IMR-90 (cell line): ENCODE measurements around the gene ARHGAP15. TPM values are rescaled to one million over a fixed set of nuclear protein-coding genes. Genes with fewer than 3 reads are reported as not detected.
A peak's percentile ranks its signal among the peaks of the same experiment; 100 is the strongest.

Source experiments
- ATAC-seq: fragments of 200-7000 bp; cut with Tn5 transposase; 2 replicates; pipeline ENCODE4 v1.9.1; 2020; ENCODE audit warnings: low read depth, mild to moderate bottlenecking, moderate library complexity
- BruUV-seq: library from RNA; stranded (reverse); fragments of 400-500 nt; replicated peaks from 2 replicates; lab custom pipeline; 2021; lab: Mats Ljungman, UMichigan
- CTCF ChIA-PET: fragments of 300-600 bp; formaldehyde crosslinking; extraction: SDS; loops from one replicate; lab custom pipeline; 2021; ENCODE audit warnings: antibody characterized with exemption; lab: Yijun Ruan, JAX
- POLR2A ChIA-PET: fragments of 300-600 bp; sonication (Branson Sonifier 250); formaldehyde crosslinking; loops from one replicate; lab custom pipeline; 2022; ENCODE audit warnings: antibody characterized with exemption; ENCODE audit not compliant: unreplicated experiment; lab: Charles Lee
- DNase-seq: peaks from one replicate; pipeline ENCODE4 v3.0.0; 2013
- H2AFZ ChIP-seq: replicated peaks from 2 replicates; pipeline ENCODE3; 2013; ENCODE audit warnings: low read length, mild to moderate bottlenecking; ENCODE audit not compliant: poor library complexity
- H2AK5ac ChIP-seq: 2 replicates; pipeline ENCODE4 v1.6.1; 2013; ENCODE audit warnings: low read depth, low read length, inconsistent platforms
- H2AK9ac ChIP-seq: replicated peaks from 2 replicates; pipeline ENCODE3; 2013; ENCODE audit warnings: mild to moderate bottlenecking, low read depth, low read length, moderate library complexity; ENCODE audit not compliant: poor library complexity
- H2BK120ac ChIP-seq: 2 replicates; pipeline ENCODE4 v1.6.1; 2013; ENCODE audit warnings: low read depth, low read length, inconsistent platforms
- H2BK15ac ChIP-seq: 3 replicates; pipeline ENCODE4 v1.6.1; 2013; ENCODE audit warnings: low read depth, low read length, inconsistent platforms
- H2BK20ac ChIP-seq: 2 replicates; pipeline ENCODE4 v1.6.1; 2013; ENCODE audit warnings: low read depth, mild to moderate bottlenecking, inconsistent platforms, low read length, moderate library complexity
- H2BK5ac ChIP-seq: 2 replicates; pipeline ENCODE4 v1.6.1; 2013; ENCODE audit warnings: mild to moderate bottlenecking, low read depth, low read length, inconsistent platforms; ENCODE audit not compliant: poor library complexity, severe bottlenecking
- H3K14ac ChIP-seq: replicated peaks from 2 replicates; pipeline ENCODE4 v1.6.1; 2013; ENCODE audit warnings: low read depth, low read length, inconsistent platforms
- H3K18ac ChIP-seq: 2 replicates; pipeline ENCODE4 v1.6.1; 2013; ENCODE audit warnings: low read depth, low read length, control low read depth
- H3K23ac ChIP-seq: 2 replicates; pipeline ENCODE4 v1.6.1; 2013; ENCODE audit warnings: low read depth, low read length, inconsistent platforms
- H3K27ac ChIP-seq: 2 replicates; pipeline ENCODE4 v1.5.1; 2013; ENCODE audit warnings: mild to moderate bottlenecking, control low read depth, low read length; ENCODE audit not compliant: insufficient read depth
- H3K27me3 ChIP-seq: 2 replicates; pipeline ENCODE4 v1.6.1; 2013; ENCODE audit warnings: low read length; ENCODE audit not compliant: control insufficient read depth, insufficient read depth
- H3K36me3 ChIP-seq: 2 replicates; pipeline ENCODE4 v1.6.1; 2013; ENCODE audit warnings: low read length, mixed read lengths; ENCODE audit not compliant: control insufficient read depth, insufficient read depth
- H3K4ac ChIP-seq: 2 replicates; pipeline ENCODE4 v1.6.1; 2013; ENCODE audit warnings: low read depth, low read length, inconsistent platforms
- H3K4me1 ChIP-seq: 2 replicates; pipeline ENCODE4 v1.6.1; 2013; ENCODE audit warnings: low read length, mixed read lengths; ENCODE audit not compliant: control insufficient read depth, insufficient read depth
- H3K4me2 ChIP-seq: 2 replicates; pipeline ENCODE4 v1.6.1; 2013; ENCODE audit warnings: low read depth, mild to moderate bottlenecking, control low read depth, low read length, moderate library complexity
- H3K4me3 ChIP-seq: 2 replicates; pipeline ENCODE4 v1.5.1; 2013; ENCODE audit warnings: low read depth, mild to moderate bottlenecking, control low read depth, low read length, moderate library complexity; ENCODE audit not compliant: insufficient read depth
- H3K56ac ChIP-seq: 2 replicates; pipeline ENCODE4 v1.6.1; 2013; ENCODE audit warnings: low read length, inconsistent platforms; ENCODE audit not compliant: insufficient read depth; ENCODE audit errors: extremely low read depth
- H3K79me1 ChIP-seq, 2 experiments: 2 replicates each; pipeline ENCODE4 v1.6.1; 2013; ENCODE audit warnings: low read length in 2 of 2, inconsistent platforms in 1 of 2, low read depth in 1 of 2
- H3K9ac ChIP-seq: 2 replicates; pipeline ENCODE4 v1.6.1; 2013; ENCODE audit warnings: low read depth, low read length, control low read depth
- H3K9me1 ChIP-seq: 2 replicates; pipeline ENCODE4 v1.6.1; 2013; ENCODE audit warnings: low read length, inconsistent platforms; ENCODE audit not compliant: insufficient read depth
- H3K9me3 ChIP-seq: 2 replicates; pipeline ENCODE4 v1.6.1; 2013; ENCODE audit warnings: low read length; ENCODE audit not compliant: control insufficient read depth, insufficient read depth
- H4K20me1 ChIP-seq: 2 replicates; pipeline ENCODE4 v1.6.1; 2013; ENCODE audit warnings: low read length, inconsistent platforms; ENCODE audit not compliant: insufficient read depth
- H4K5ac ChIP-seq: 2 replicates; pipeline ENCODE4 v1.6.1; 2013; ENCODE audit warnings: mild to moderate bottlenecking, low read depth, low read length, control low read depth
- H4K8ac ChIP-seq, 2 experiments: 2 replicates each; pipeline ENCODE4 v1.6.1; 2013; ENCODE audit warnings: low read depth in 2 of 2, low read length in 2 of 2, control low read depth in 1 of 2, inconsistent platforms in 1 of 2
- H4K91ac ChIP-seq: 2 replicates; pipeline ENCODE4 v1.6.1; 2013; ENCODE audit warnings: low read depth, low read length, inconsistent platforms; ENCODE audit not compliant: insufficient read depth
- BHLHE40 ChIP-seq: fragments of 150-350 bp; IDR thresholded peaks from 2 replicates; pipeline ENCODE4 v1.6.1; 2016; ENCODE audit warnings: mild to moderate bottlenecking, low read depth, low read length
- CEBPB ChIP-seq: IDR thresholded peaks from 2 replicates; pipeline ENCODE4 v1.6.1; 2012; ENCODE audit warnings: low read depth, low read length, improper control_type of control experiment
- ELK1 ChIP-seq: fragments of 150-350 bp; IDR thresholded peaks from 2 replicates; pipeline ENCODE4 v1.6.1; 2016; ENCODE audit warnings: low read depth, mild to moderate bottlenecking, low read length, moderate library complexity, borderline replicate concordance
- FOS ChIP-seq: fragments of 150-350 bp; IDR thresholded peaks from 2 replicates; pipeline ENCODE4 v1.6.1; 2016; ENCODE audit warnings: low read depth, low read length
- NFE2L2 ChIP-seq: fragments of 150-350 bp; IDR thresholded peaks from 2 replicates; pipeline ENCODE4 v1.6.1; 2016; ENCODE audit warnings: low read depth, mild to moderate bottlenecking, low read length
- POLR2A ChIP-seq: IDR thresholded peaks from 2 replicates; pipeline ENCODE4 v1.6.1; 2012; ENCODE audit warnings: mild to moderate bottlenecking, low read depth, low read length
- RAD21 ChIP-seq: IDR thresholded peaks from 2 replicates; pipeline ENCODE4 v1.6.1; 2012; ENCODE audit warnings: low read length, improper control_type of control experiment
- RCOR1 ChIP-seq: IDR thresholded peaks from 2 replicates; pipeline ENCODE4 v1.6.1; 2012; ENCODE audit warnings: mild to moderate bottlenecking, low read length, improper control_type of control experiment; ENCODE audit not compliant: insufficient replicate concordance
- SMC3 ChIP-seq: fragments of 150-350 bp; IDR thresholded peaks from 2 replicates; pipeline ENCODE4 v1.6.1; 2016; ENCODE audit warnings: low read depth, mild to moderate bottlenecking, antibody characterized with exemption, low read length, moderate library complexity
- WGBS, 2 experiments: methylation state at CpG; one replicate each; pipeline versions ENCODE4 v1.1.5 to v1.1.7; 2013; ENCODE audit warnings: missing lambda C conversion rate in 2 of 2; ENCODE audit not compliant: insufficient read length in 1 of 2; ENCODE audit errors: extremely low coverage in 2 of 2; 5-methylcytosine and 5-hydroxymethylcytosine counted together
- dilution Hi-C: fragments of 300-500 bp; cut with HindIII; formaldehyde crosslinking; loops from one replicate; pipeline ENCODE4 v1.14.3; 2018; ENCODE audit warnings: low sequenced_read_pairs; ENCODE audit not compliant: unreplicated experiment
- in situ Hi-C: fragments of 300-500 bp; cut with MboI; formaldehyde crosslinking; loops from 3 replicates; pipeline ENCODE4 v1.14.3; 2019; ENCODE audit warnings: low sequenced_read_pairs, inconsistent platforms, mixed read lengths
- intact Hi-C: fragments of 100-400 bp; cut with micrococcal nuclease; formaldehyde crosslinking; loops from 2 replicates; pipeline ENCODE4 v1.10.0; 2022
- polyA plus RNA-seq, 3 experiments: library from polyadenylated mRNA; depleted of rRNA; stranded (reverse); fragments of >200 nt; gene quantifications; 2 replicates each; pipeline ENCODE4 v1.2.3, GENCODE V29; 2012; ENCODE audit warnings: low replicate concordance in 1 of 3
- total RNA-seq: library from RNA; depleted of rRNA; stranded (reverse); fragments of >200 nt; gene quantifications from 2 replicates; pipeline ENCODE4 v1.2.3, GENCODE V29; 2012
- TF ChIP-seq, protein P1 (sequence below): conservative IDR thresholded peaks from 2 replicates; pipeline ENCODE4 v1.5.1; 2012; ENCODE audit warnings: mild to moderate bottlenecking, low read depth, low read length, improper control_type of control experiment

Gene ARHGAP15
- total and polyA plus RNA-seq, 2 of the 4 experiments (the other 2 are of a cell fraction), result not detected

- intact Hi-C loops (no loop called here), in situ Hi-C loops (no loop called here), dilution Hi-C loops (no loop called here)
- CTCF ChIA-PET, result interaction anchor here (0.7 to 0.9 kb wide), 3 partner anchors 14 to 223 kb away, joined by 3 read pairs; no protein-coding TSS in a partner anchor
- BruUV-seq, result no TSS peak
- H4K5ac ChIP-seq, result no peak overlapping the region
- no peak overlapping the region for H2BK120ac ChIP-seq
- no peak overlapping the region for H3K4me3 ChIP-seq
- peak; percentile 35; the same call in 1 of the 2 replicates for ATAC-seq
- peak; percentile 43 for DNase-seq
- no peaks in the 10 kb centered on the region for H4K20me1 ChIP-seq
- H3K23ac ChIP-seq, result no peak overlapping the region
- no peak overlapping the region for H2AFZ ChIP-seq
- WGBS, 2 experiments, result 38% methylated on average over 2 of the region's 5 CpGs; no CpG with 5 or more reads in 1 of the 2 experiments
- H2AK9ac ChIP-seq, result no peak overlapping the region
- H3K9ac ChIP-seq, result no peak overlapping the region
- H3K36me3 ChIP-seq, result no peaks in the 10 kb centered on the region
- POLR2A ChIA-PET, result no interaction called here
- no peak overlapping the region for H2BK20ac ChIP-seq
- no peak overlapping the region for H3K27ac ChIP-seq
- H4K8ac ChIP-seq, result no peak overlapping the region
- no peak overlapping the region for H3K14ac ChIP-seq
- no peaks in the 10 kb centered on the region for H3K9me1 ChIP-seq
- H3K18ac ChIP-seq, result no peak overlapping the region
- TF ChIP-seq CEBPB (no peak), NFE2L2 (no peak), POLR2A (no peak), RCOR1 (no peak), SMC3 (peak; percentile 49), ELK1 (no peak), RAD21 (peak; percentile 38; the same call in 1 of the 2 replicates), FOS (no peak), BHLHE40 (no peak)
- TF ChIP-seq, protein P1, sequence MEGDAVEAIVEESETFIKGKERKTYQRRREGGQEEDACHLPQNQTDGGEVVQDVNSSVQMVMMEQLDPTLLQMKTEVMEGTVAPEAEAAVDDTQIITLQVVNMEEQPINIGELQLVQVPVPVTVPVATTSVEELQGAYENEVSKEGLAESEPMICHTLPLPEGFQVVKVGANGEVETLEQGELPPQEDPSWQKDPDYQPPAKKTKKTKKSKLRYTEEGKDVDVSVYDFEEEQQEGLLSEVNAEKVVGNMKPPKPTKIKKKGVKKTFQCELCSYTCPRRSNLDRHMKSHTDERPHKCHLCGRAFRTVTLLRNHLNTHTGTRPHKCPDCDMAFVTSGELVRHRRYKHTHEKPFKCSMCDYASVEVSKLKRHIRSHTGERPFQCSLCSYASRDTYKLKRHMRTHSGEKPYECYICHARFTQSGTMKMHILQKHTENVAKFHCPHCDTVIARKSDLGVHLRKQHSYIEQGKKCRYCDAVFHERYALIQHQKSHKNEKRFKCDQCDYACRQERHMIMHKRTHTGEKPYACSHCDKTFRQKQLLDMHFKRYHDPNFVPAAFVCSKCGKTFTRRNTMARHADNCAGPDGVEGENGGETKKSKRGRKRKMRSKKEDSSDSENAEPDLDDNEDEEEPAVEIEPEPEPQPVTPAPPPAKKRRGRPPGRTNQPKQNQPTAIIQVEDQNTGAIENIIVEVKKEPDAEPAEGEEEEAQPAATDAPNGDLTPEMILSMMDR, result peak; percentile 52
- no peak overlapping the region for H4K91ac ChIP-seq
- no peak overlapping the region for H2BK15ac ChIP-seq
- no peak overlapping the region for H2BK5ac ChIP-seq
- H3K4ac ChIP-seq, result no peak overlapping the region
- H3K4me1 ChIP-seq, result no peaks in the 10 kb centered on the region
- H3K79me1 ChIP-seq, result no peaks in the 10 kb centered on the region
- no peak overlapping the region for H3K4me2 ChIP-seq
- no peak overlapping the region for H3K56ac ChIP-seq
- no peaks in the 10 kb centered on the region for H3K27me3 ChIP-seq
- H3K9me3 ChIP-seq, result no peaks in the 10 kb centered on the region
- H2AK5ac ChIP-seq, result no peak overlapping the region
These were observed 557.5 kb downstream of the ARHGAP15 start for GRCh38 chr2:143686585-143687164.
